ENCODE data around the gene TMEM178B. TPM values are rescaled to one million over a fixed set of nuclear protein-coding genes. Genes with fewer than 3 reads are reported as not detected.

Gene TMEM178B
- polyA plus RNA-seq, 1 donor from 2014 or later, result 40.7 TPM

DNA sequence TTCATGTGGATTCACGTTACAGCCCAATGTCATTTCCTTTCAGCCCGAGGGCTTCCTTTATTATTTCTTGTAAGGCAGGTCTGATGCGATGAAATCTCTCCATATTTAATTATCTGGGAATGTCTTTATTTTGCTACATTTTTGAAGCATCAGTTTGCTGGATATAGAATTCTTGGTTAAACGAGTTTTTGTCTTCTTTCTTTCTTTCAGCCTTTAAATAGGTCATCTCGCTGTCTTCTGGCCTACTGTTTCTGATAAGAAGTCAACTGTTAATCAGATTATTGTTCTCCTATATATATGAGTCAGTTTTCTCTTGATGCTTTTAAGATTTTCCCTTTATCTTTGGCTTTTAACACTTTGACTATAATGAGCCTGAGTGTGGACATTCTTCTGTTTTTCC lies 184.7 kb downstream of the TMEM178B start (continued):
- TF ChIP-seq RAD21 (conservative IDR thresholded peaks at IDR 0.05), result no peak
- no peak for TF ChIP-seq POLR2AphosphoS5 (IDR thresholded peaks at IDR 0.05)
- TF ChIP-seq SMC3 (conservative IDR thresholded peaks at IDR 0.05; ENCODE audit: poor library complexity), result no peak

- Histone ChIP-seq H2AFZ (ENCODE audit: low read depth, low read length) (no peak overlapping the region), H3K4me2 (ENCODE audit: low read length) (peak overlapping the region; percentile 67), H3K36me3 (ENCODE audit: insufficient read depth, low read length) (no peaks in the 10 kb centered on the region), H3K79me2 (replicated peaks; ENCODE audit: insufficient read depth, low read length) (peaks cover 60% of the 10 kb centered on the region), H3K9me3 (ENCODE audit: low read length) (no peaks in the 10 kb centered on the region), H4K20me1 (ENCODE audit: insufficient read depth) (no peaks in the 10 kb centered on the region), H3K9me2 (ENCODE audit: insufficient read depth, low read length) (no peaks in the 10 kb centered on the region), H3K27me3 (ENCODE audit: insufficient read depth, low read depth, low read length) (no peaks in the 10 kb centered on the region), H3F3A (ENCODE audit: insufficient read depth, low read length, poor library complexity, severe bottlenecking) (peaks cover 17% of the 10 kb centered on the region), H3K4me3 (ENCODE audit: low read length) (peak overlapping the region; percentile 59), H3K27ac (ENCODE audit: low read length) (peak overlapping the region; percentile 96), H3K9ac (ENCODE audit: low read length) (peak overlapping the region; percentile 68)
- peak; percentile 85 for TF ChIP-seq REST (IDR thresholded peaks at IDR 0.05; ENCODE audit: borderline replicate concordance)
- peak; percentile 28 for TF ChIP-seq MXI1 (conservative IDR thresholded peaks at IDR 0.05; ENCODE audit: poor library complexity, severe bottlenecking)
- no peak for TF ChIP-seq EZH2 (IDR thresholded peaks at IDR 0.05; ENCODE audit: borderline replicate concordance, insufficient read depth, low read length, poor library complexity, severe bottlenecking)
- TF ChIP-seq POLR2AphosphoS5 (IDR thresholded peaks at IDR 0.05), result peak; percentile 50
- no peak for TF ChIP-seq TAF1 (IDR thresholded peaks at IDR 0.05; ENCODE audit: low read depth)
- TF ChIP-seq RAD21 (conservative IDR thresholded peaks at IDR 0.05), result peak; percentile 80
- TF ChIP-seq EP300 (conservative IDR thresholded peaks at IDR 0.05; ENCODE audit: poor library complexity, severe bottlenecking), result peak; percentile 76
- peak; percentile 79 for TF ChIP-seq CTCF (IDR thresholded peaks at IDR 0.05; ENCODE audit: poor library complexity, severe bottlenecking)
- peak; percentile 88 for TF ChIP-seq SMC3 (conservative IDR thresholded peaks at IDR 0.05; ENCODE audit: poor library complexity)
Measured at GRCh38 chr7:141262101-141263090, 188.5 kb downstream of the TMEM178B start.

DNA sequence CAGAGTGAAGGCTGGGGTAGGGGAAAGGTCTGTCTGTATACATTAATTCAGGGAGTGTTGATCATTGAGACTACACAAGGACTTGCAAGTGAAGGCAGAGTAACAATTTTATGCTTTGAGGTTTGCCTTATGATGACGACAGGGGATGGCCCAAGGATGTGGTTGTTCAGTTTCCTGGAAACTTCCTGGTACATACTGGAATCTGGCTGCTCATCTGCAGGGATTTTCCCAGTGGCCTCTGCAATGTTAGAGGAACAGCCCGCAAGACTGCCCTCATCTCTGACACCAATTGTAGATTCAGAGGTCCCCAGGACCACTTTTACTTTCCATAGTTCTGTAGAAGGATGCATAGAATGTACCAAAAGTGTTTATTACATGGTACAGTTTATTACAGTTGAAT lies 189.6 kb downstream of the TMEM178B start:
- H3K9ac ChIP-seq (ENCODE audit: low read length), result peak overlapping the region; percentile 68

More for the DNA sequence above, 189.6 kb downstream of the TMEM178B start:
- H2AFZ ChIP-seq (ENCODE audit: low read depth, low read length), result no peak overlapping the region
- peak overlapping the region; percentile 47 for H3K4me3 ChIP-seq (ENCODE audit: low read length)
- peak overlapping the region; percentile 96 for H3K27ac ChIP-seq (ENCODE audit: low read length)
- peaks cover 55% of the 10 kb centered on the region for H3K79me2 ChIP-seq (replicated peaks; ENCODE audit: insufficient read depth, low read length)
- H3K4me2 ChIP-seq (ENCODE audit: low read length), result peak overlapping the region; percentile 26
- H3K9me3 ChIP-seq (ENCODE audit: low read length), result no peaks in the 10 kb centered on the region
- H3F3A ChIP-seq (ENCODE audit: insufficient read depth, low read length, poor library complexity, severe bottlenecking), result peaks cover 17% of the 10 kb centered on the region
- no peaks in the 10 kb centered on the region for H3K27me3 ChIP-seq (ENCODE audit: insufficient read depth, low read depth, low read length)
- TF ChIP-seq EZH2 (IDR thresholded peaks at IDR 0.05; ENCODE audit: borderline replicate concordance, insufficient read depth, low read length, poor library complexity, severe bottlenecking) (no peak), SMC3 (conservative IDR thresholded peaks at IDR 0.05; ENCODE audit: poor library complexity) (no peak), POLR2AphosphoS5 (IDR thresholded peaks at IDR 0.05) (no peak), MXI1 (conservative IDR thresholded peaks at IDR 0.05; ENCODE audit: poor library complexity, severe bottlenecking) (no peak), RAD21 (conservative IDR thresholded peaks at IDR 0.05) (no peak), TAF1 (IDR thresholded peaks at IDR 0.05; ENCODE audit: low read depth) (no peak), CTCF (IDR thresholded peaks at IDR 0.05; ENCODE audit: poor library complexity, severe bottlenecking) (no peak), REST (IDR thresholded peaks at IDR 0.05; ENCODE audit: borderline replicate concordance) (no peak), EP300 (conservative IDR thresholded peaks at IDR 0.05; ENCODE audit: poor library complexity, severe bottlenecking) (no peak)
- H4K20me1 ChIP-seq (ENCODE audit: insufficient read depth), result no peaks in the 10 kb centered on the region
- H3K9me2 ChIP-seq (ENCODE audit: insufficient read depth, low read length), result no peaks in the 10 kb centered on the region
- H3K36me3 ChIP-seq (ENCODE audit: insufficient read depth, low read length), result no peaks in the 10 kb centered on the region

Data from neural cell (in vitro differentiated cells).